IMR-90 (cell line): ENCODE results near the gene RAP1GAP2. TPM values are rescaled to one million over a fixed set of nuclear protein-coding genes. Genes with fewer than 3 reads are reported as not detected.

ENCODE experiments used
- ATAC-seq: fragments of 200-7000 bp; cut with Tn5 transposase; 2 replicates; pipeline ENCODE4 v1.9.1; 2020; ENCODE audit warnings: low read depth, mild to moderate bottlenecking, moderate library complexity
- BruUV-seq: library from RNA; stranded (reverse); fragments of 400-500 nt; replicated peaks from 2 replicates; lab custom pipeline; 2021; lab: Mats Ljungman, UMichigan
- CTCF ChIA-PET: fragments of 300-600 bp; formaldehyde crosslinking; extraction: SDS; loops from one replicate; lab custom pipeline; 2021; ENCODE audit warnings: antibody characterized with exemption; lab: Yijun Ruan, JAX
- POLR2A ChIA-PET: fragments of 300-600 bp; sonication (Branson Sonifier 250); formaldehyde crosslinking; loops from one replicate; lab custom pipeline; 2022; ENCODE audit warnings: antibody characterized with exemption; ENCODE audit not compliant: unreplicated experiment; lab: Charles Lee
- DNase-seq: peaks from one replicate; pipeline ENCODE4 v3.0.0; 2013
- H2AFZ ChIP-seq: replicated peaks from 2 replicates; pipeline ENCODE3; 2013; ENCODE audit warnings: low read length, mild to moderate bottlenecking; ENCODE audit not compliant: poor library complexity
- H2AK5ac ChIP-seq: 2 replicates; pipeline ENCODE4 v1.6.1; 2013; ENCODE audit warnings: low read depth, low read length, inconsistent platforms
- H2AK9ac ChIP-seq: replicated peaks from 2 replicates; pipeline ENCODE3; 2013; ENCODE audit warnings: mild to moderate bottlenecking, low read depth, low read length, moderate library complexity; ENCODE audit not compliant: poor library complexity
- H2BK120ac ChIP-seq: 2 replicates; pipeline ENCODE4 v1.6.1; 2013; ENCODE audit warnings: low read depth, low read length, inconsistent platforms
- H2BK15ac ChIP-seq: 3 replicates; pipeline ENCODE4 v1.6.1; 2013; ENCODE audit warnings: low read depth, low read length, inconsistent platforms
- H2BK20ac ChIP-seq: 2 replicates; pipeline ENCODE4 v1.6.1; 2013; ENCODE audit warnings: low read depth, mild to moderate bottlenecking, inconsistent platforms, low read length, moderate library complexity
- H2BK5ac ChIP-seq: 2 replicates; pipeline ENCODE4 v1.6.1; 2013; ENCODE audit warnings: mild to moderate bottlenecking, low read depth, low read length, inconsistent platforms; ENCODE audit not compliant: poor library complexity, severe bottlenecking
- H3K14ac ChIP-seq: replicated peaks from 2 replicates; pipeline ENCODE4 v1.6.1; 2013; ENCODE audit warnings: low read depth, low read length, inconsistent platforms
- H3K18ac ChIP-seq: 2 replicates; pipeline ENCODE4 v1.6.1; 2013; ENCODE audit warnings: low read depth, low read length, control low read depth
- H3K23ac ChIP-seq: 2 replicates; pipeline ENCODE4 v1.6.1; 2013; ENCODE audit warnings: low read depth, low read length, inconsistent platforms
- H3K27ac ChIP-seq: 2 replicates; pipeline ENCODE4 v1.5.1; 2013; ENCODE audit warnings: mild to moderate bottlenecking, control low read depth, low read length; ENCODE audit not compliant: insufficient read depth
- H3K27me3 ChIP-seq: 2 replicates; pipeline ENCODE4 v1.6.1; 2013; ENCODE audit warnings: low read length; ENCODE audit not compliant: control insufficient read depth, insufficient read depth
- H3K36me3 ChIP-seq: 2 replicates; pipeline ENCODE4 v1.6.1; 2013; ENCODE audit warnings: low read length, mixed read lengths; ENCODE audit not compliant: control insufficient read depth, insufficient read depth
- H3K4ac ChIP-seq: 2 replicates; pipeline ENCODE4 v1.6.1; 2013; ENCODE audit warnings: low read depth, low read length, inconsistent platforms
- H3K4me1 ChIP-seq: 2 replicates; pipeline ENCODE4 v1.6.1; 2013; ENCODE audit warnings: low read length, mixed read lengths; ENCODE audit not compliant: control insufficient read depth, insufficient read depth
- H3K4me2 ChIP-seq: 2 replicates; pipeline ENCODE4 v1.6.1; 2013; ENCODE audit warnings: low read depth, mild to moderate bottlenecking, control low read depth, low read length, moderate library complexity
- H3K4me3 ChIP-seq: 2 replicates; pipeline ENCODE4 v1.5.1; 2013; ENCODE audit warnings: low read depth, mild to moderate bottlenecking, control low read depth, low read length, moderate library complexity; ENCODE audit not compliant: insufficient read depth
- H3K56ac ChIP-seq: 2 replicates; pipeline ENCODE4 v1.6.1; 2013; ENCODE audit warnings: low read length, inconsistent platforms; ENCODE audit not compliant: insufficient read depth; ENCODE audit errors: extremely low read depth
- H3K79me1 ChIP-seq, 2 experiments: 2 replicates each; pipeline ENCODE4 v1.6.1; 2013; ENCODE audit warnings: low read length in 2 of 2, inconsistent platforms in 1 of 2, low read depth in 1 of 2
- H3K9ac ChIP-seq: 2 replicates; pipeline ENCODE4 v1.6.1; 2013; ENCODE audit warnings: low read depth, low read length, control low read depth
- H3K9me1 ChIP-seq: 2 replicates; pipeline ENCODE4 v1.6.1; 2013; ENCODE audit warnings: low read length, inconsistent platforms; ENCODE audit not compliant: insufficient read depth
- H3K9me3 ChIP-seq: 2 replicates; pipeline ENCODE4 v1.6.1; 2013; ENCODE audit warnings: low read length; ENCODE audit not compliant: control insufficient read depth, insufficient read depth
- H4K20me1 ChIP-seq: 2 replicates; pipeline ENCODE4 v1.6.1; 2013; ENCODE audit warnings: low read length, inconsistent platforms; ENCODE audit not compliant: insufficient read depth
- H4K5ac ChIP-seq: 2 replicates; pipeline ENCODE4 v1.6.1; 2013; ENCODE audit warnings: mild to moderate bottlenecking, low read depth, low read length, control low read depth
- H4K8ac ChIP-seq, 2 experiments: 2 replicates each; pipeline ENCODE4 v1.6.1; 2013; ENCODE audit warnings: low read depth in 2 of 2, low read length in 2 of 2, control low read depth in 1 of 2, inconsistent platforms in 1 of 2
- H4K91ac ChIP-seq: 2 replicates; pipeline ENCODE4 v1.6.1; 2013; ENCODE audit warnings: low read depth, low read length, inconsistent platforms; ENCODE audit not compliant: insufficient read depth
- CEBPB ChIP-seq: IDR thresholded peaks from 2 replicates; pipeline ENCODE4 v1.6.1; 2012; ENCODE audit warnings: low read depth, low read length, improper control_type of control experiment
- FOS ChIP-seq: fragments of 150-350 bp; IDR thresholded peaks from 2 replicates; pipeline ENCODE4 v1.6.1; 2016; ENCODE audit warnings: low read depth, low read length
- POLR2A ChIP-seq: IDR thresholded peaks from 2 replicates; pipeline ENCODE4 v1.6.1; 2012; ENCODE audit warnings: mild to moderate bottlenecking, low read depth, low read length
- RAD21 ChIP-seq: IDR thresholded peaks from 2 replicates; pipeline ENCODE4 v1.6.1; 2012; ENCODE audit warnings: low read length, improper control_type of control experiment
- WGBS, 2 experiments: methylation state at CpG; one replicate each; pipeline versions ENCODE4 v1.1.5 to v1.1.7; 2013; ENCODE audit warnings: missing lambda C conversion rate in 2 of 2; ENCODE audit not compliant: insufficient read length in 1 of 2; ENCODE audit errors: extremely low coverage in 2 of 2; 5-methylcytosine and 5-hydroxymethylcytosine counted together
- dilution Hi-C: fragments of 300-500 bp; cut with HindIII; formaldehyde crosslinking; loops from one replicate; pipeline ENCODE4 v1.14.3; 2018; ENCODE audit warnings: low sequenced_read_pairs; ENCODE audit not compliant: unreplicated experiment
- in situ Hi-C: fragments of 300-500 bp; cut with MboI; formaldehyde crosslinking; loops from 3 replicates; pipeline ENCODE4 v1.14.3; 2019; ENCODE audit warnings: low sequenced_read_pairs, inconsistent platforms, mixed read lengths
- intact Hi-C: fragments of 100-400 bp; cut with micrococcal nuclease; formaldehyde crosslinking; loops from 2 replicates; pipeline ENCODE4 v1.10.0; 2022
- polyA plus RNA-seq, 3 experiments: library from polyadenylated mRNA; depleted of rRNA; stranded (reverse); fragments of >200 nt; gene quantifications; 2 replicates each; pipeline ENCODE4 v1.2.3, GENCODE V29; 2012; ENCODE audit warnings: low replicate concordance in 1 of 3
- total RNA-seq: library from RNA; depleted of rRNA; stranded (reverse); fragments of >200 nt; gene quantifications from 2 replicates; pipeline ENCODE4 v1.2.3, GENCODE V29; 2012
- TF ChIP-seq, protein P1 (sequence below): conservative IDR thresholded peaks from 2 replicates; pipeline ENCODE4 v1.5.1; 2012; ENCODE audit warnings: mild to moderate bottlenecking, low read depth, low read length, improper control_type of control experiment

Gene RAP1GAP2
- total and polyA plus RNA-seq, 2 of the 4 experiments (the other 2 are of a cell fraction), result 5.7 to 7.5 TPM

DNA sequence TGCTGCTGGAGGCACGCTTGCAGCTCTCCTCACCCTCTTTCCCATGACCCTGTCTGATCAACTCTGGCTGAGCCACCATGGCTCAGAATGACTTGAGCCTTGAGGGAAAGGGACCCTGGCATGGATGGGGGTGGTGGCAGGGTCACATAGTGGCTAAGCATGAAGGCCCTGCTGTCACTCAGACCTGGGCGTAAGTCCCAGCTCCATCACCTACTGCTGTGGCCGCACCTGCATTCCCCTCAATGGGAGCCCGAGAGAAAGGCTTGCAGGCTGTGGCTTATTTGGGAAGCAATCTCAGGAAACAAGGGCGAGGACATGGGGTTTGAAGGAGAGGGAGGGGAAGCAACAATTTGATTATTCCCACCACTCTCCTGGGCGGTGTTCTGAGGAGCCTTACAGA, 17.7 kb upstream of the RAP1GAP2 start:
- Histone ChIP-seq H4K20me1 (no peaks in the 10 kb centered on the region), H2AFZ (no peak overlapping the region), H3K4me2 (no peak overlapping the region), H3K4me1 (no peaks in the 10 kb centered on the region), H2AK9ac (no peak overlapping the region), H4K91ac (no peak overlapping the region), H2BK20ac (no peak overlapping the region), H2AK5ac (no peak overlapping the region), H3K56ac (no peak overlapping the region), H3K36me3 (no peaks in the 10 kb centered on the region), H3K9me1 (no peaks in the 10 kb centered on the region), H3K79me1 (no peaks in the 10 kb centered on the region), H3K23ac (no peak overlapping the region), H3K27me3 (peaks cover 30% of the 10 kb centered on the region), H4K8ac (no peak overlapping the region), H3K14ac (no peak overlapping the region), H3K9ac (no peak overlapping the region), H3K9me3 (peaks cover under 1% of the 10 kb centered on the region; the same call in 1 of the 2 replicates), H3K27ac (no peak overlapping the region), H3K4me3 (no peak overlapping the region), H3K18ac (no peak overlapping the region), H3K4ac (no peak overlapping the region), H4K5ac (no peak overlapping the region), H2BK5ac (no peak overlapping the region), H2BK120ac (no peak overlapping the region), H2BK15ac (no peak overlapping the region)
- ChIA-PET CTCF (no interaction called here), POLR2A (no interaction called here)
- in situ Hi-C loops (no loop called here), intact Hi-C loops (no loop called here), dilution Hi-C loops (no loop called here)
- ATAC-seq, result no peak
- WGBS, 2 experiments, result no CpG with 5 or more reads among the region's 6 CpGs
- TF ChIP-seq CEBPB (no peak), RAD21 (no peak), FOS (no peak), POLR2A (no peak)
- TF ChIP-seq, protein P1, sequence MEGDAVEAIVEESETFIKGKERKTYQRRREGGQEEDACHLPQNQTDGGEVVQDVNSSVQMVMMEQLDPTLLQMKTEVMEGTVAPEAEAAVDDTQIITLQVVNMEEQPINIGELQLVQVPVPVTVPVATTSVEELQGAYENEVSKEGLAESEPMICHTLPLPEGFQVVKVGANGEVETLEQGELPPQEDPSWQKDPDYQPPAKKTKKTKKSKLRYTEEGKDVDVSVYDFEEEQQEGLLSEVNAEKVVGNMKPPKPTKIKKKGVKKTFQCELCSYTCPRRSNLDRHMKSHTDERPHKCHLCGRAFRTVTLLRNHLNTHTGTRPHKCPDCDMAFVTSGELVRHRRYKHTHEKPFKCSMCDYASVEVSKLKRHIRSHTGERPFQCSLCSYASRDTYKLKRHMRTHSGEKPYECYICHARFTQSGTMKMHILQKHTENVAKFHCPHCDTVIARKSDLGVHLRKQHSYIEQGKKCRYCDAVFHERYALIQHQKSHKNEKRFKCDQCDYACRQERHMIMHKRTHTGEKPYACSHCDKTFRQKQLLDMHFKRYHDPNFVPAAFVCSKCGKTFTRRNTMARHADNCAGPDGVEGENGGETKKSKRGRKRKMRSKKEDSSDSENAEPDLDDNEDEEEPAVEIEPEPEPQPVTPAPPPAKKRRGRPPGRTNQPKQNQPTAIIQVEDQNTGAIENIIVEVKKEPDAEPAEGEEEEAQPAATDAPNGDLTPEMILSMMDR, result no peak
- BruUV-seq, result no TSS peak
- no peak for DNase-seq
